CD1c-positive myeloid dendritic cell (primary cell): ENCODE data around the gene PFDN4.
"Not testable (repeated sequence)": the region's sequence is repeated elsewhere in the genome, so short reads cannot be mapped to it uniquely, and the experiment has no call there.

Source experiments
- DNase-seq: peaks from one replicate; pipeline ENCODE4 v3.0.0-alpha.2; 2016; ENCODE audit errors: extremely low spot score

Gene PFDN4

DNA sequence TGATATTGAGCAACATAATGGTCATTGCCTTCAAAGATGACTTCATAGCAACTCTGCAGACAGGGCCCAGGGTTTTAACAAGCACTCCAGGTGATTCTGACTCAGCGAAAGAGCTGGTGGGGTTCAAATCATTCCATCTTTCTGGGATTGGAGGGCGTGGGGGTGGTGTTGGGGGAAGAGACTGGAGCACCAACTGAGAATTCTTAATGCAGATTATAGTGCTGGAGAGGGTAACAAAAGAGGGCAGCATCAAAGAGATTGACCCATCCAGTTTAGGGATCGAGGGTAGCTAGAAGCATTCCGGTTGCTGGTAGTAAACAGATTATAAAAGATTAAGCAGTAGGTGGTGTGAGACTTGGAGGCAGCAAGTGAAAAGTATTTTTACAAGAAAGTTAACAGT lies 15.9 kb downstream of the PFDN4 start:
- no peak for DNase-seq

DNA sequence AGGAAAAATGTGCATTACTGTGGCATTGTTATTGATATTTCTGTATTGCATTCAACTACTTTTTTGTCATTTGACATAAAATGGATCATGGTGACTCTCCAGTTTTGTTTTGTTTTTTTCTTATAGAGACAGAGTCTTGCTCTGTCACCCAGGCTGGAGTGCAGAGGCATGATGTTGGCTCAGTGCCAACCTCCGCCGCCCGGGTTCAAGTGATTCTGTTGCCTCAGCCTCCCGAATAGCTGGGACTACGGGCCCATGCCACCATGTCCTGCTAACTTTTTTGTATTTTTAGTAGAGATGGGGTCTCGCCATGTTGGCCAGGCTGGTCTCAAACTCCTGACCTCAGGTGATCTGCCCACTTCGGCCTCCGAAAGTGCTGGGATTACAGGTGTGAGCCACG lies 16.8 kb downstream of the PFDN4 start:
- not testable (repeated sequence) for DNase-seq

DNA sequence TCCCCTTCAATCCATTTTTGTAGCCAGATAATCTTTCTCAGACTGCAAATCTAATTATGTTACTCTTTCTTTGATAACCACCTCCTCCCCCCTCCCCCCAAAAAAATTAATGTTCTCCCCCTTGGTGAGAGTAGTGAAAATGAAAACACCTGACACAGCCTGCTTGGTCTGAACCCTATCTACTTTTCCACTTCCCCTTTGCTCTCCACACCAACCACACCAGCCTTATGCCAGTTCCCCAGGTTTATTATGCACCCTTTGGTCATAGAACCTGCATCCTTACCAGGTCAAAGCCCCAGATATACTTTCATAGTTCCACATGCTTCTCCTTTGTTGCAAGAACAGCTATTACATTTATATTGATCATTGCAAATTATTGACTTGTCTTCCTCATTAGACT lies 19.4 kb downstream of the PFDN4 start:
- DNase-seq, result no peak

DNA sequence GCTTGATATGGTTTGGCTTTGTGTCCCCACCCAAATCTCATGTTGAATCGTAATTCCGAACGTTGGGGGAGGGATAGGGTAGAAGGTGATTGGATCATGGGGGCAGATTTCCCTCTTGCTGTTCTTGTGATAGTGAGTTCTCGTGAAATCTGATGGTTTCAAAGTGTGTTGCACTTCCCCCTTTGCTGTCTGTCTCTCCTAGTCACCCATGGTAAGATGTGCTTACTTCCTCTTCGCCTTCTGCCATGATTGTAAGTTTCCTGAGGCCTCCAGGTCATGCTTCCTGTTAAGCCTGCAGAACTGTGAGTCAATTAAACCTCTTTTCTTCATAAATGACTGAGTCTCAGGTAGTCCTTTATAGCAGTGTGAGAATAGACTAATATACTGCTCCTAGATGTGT lies 19.9 kb downstream of the PFDN4 start:
- DNase-seq, result peak; percentile 41

DNA sequence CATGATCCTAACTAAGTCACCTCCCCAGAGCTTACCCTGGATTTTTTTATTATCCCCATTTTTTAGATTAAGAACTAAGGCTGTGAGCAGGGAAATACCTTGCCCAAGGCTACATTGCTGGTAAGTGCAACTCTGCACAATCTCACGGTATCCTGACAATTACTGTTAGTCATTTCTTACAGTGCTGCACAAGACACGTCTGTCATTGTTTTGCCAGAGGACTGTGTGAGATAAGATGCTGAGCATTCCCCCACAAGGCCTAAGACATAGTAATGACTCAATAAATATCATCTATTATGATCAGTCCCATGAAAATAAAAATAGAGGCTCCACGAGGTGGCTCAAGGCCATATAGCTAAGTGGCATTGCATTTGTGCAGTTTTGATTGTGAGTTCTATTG lies 21.0 kb downstream of the PFDN4 start:
- DNase-seq, result no peak

DNA sequence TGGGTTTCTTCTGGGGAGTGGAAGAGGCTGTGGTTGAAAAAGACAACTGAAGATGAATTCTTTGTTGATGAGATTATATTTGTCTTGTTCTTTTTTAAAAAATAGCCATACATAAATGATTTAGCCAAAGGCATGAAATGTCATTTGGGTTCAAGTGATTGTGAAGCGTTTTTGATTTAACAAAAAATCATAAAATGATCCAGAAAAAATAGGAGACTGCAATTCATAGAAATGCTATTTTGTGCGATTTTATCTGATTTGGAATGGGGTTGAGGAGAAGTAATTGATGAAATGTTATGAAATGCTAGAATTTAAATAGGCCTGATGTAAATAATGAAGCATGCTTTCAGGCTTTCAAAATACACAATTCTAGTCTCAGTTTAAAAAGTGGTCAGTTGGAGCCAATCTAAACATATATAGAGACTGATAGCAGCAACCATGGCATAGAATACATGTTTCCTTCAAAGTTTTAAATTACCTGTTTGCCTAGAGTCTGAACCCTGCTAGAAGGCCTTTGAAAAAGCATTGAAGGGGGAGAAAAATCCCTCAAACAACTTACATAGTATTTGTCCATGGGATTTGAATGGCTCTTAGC lies 21.8 kb downstream of the PFDN4 start:
- no peak for DNase-seq

DNA sequence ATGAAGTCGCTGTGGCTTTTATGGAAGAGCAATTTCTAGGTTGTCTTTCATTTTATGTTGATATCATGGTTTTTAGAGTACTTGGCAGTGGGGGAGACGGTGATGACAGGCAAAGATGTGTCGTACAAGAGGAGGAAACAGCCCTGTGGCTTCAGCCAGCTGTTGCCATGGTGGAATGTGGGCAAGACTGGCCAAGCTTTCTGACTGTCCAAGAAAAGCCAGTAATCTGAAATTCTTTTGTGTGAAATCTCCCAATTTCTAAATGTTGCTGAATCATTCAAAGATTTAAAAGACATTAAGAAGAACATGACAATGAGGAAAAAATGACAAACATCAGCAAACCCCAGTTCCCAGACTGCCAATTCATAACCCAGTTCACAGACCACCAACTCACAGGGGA lies 23.1 kb downstream of the PFDN4 start:
- DNase-seq, result no peak

DNA sequence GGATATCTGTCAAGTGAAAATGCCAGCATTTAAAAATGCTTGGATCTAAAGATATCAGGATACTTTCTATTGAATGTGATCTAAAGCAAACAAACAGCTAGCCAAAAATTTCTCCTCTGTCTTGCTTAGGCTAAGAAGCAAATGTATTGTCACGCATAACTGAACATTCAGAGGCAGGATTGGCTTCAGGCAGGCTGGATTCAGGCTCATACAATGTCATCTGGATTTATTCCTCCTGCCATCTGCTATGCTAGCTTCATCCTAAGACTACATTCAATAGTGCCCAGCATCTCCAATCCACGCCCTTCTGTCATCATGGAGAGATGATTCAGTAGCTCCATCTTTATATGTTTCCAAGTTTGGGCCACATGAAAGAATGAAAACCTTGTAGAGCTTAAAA lies 27.1 kb downstream of the PFDN4 start:
- DNase-seq, result no peak

DNA sequence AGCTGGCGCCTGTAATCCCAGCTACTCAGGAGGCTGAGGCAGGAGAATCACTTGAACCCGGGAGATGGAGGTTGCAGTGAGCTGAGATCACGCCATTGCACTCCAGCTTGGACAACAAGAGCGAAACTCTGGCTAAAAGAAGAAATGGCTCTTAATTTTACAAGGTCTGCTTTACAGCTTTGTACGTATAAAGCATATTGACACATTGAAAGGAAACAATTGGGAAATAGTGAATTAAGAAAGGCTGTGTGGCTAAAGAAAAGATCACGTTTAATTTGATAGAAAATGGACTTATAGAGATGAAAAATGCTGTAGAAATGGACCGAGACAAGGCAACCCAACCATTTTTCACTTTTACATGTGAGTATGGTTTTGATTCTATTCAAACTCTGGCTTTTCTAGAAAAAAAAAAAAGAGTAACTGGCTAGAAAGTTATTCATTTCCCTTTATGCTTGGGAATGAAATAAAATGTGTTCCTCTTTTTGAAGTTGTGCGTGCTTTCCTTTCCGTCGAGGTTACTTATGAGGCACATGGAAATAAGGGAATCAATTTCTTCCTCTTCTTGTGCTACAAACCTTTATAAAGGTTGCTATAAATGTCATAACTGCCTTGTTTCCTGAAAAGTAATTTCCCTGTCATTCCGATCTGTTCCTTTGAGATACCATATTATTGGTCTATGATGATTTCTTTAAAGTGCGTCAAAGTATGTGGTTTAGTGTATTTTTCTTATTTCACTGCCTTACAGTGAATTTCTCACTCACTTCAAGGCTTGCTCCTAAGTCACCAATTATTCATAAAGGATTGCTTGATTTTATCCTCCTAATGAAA lies 29.4 kb downstream of the PFDN4 start:
- DNase-seq, result peak; percentile 46

DNA sequence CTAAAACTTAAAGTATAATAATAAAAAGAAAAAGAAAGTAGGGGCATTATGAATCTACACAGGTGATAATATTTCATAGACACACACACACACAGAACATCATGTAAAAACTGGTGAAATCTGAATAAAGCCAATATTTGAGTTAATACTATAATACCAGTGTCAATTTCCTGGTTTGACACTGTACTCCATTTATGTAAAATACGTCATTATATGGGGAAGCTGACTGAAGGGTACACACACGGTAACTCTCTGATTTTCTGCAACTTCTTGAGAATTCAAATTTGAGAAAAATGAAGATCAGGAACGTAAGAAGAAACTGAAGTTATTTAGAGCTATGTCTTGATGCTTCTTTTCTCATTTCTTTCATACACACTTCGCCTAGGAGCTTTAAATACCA lies 36.2 kb downstream of the PFDN4 start:
- DNase-seq, result no peak

DNA sequence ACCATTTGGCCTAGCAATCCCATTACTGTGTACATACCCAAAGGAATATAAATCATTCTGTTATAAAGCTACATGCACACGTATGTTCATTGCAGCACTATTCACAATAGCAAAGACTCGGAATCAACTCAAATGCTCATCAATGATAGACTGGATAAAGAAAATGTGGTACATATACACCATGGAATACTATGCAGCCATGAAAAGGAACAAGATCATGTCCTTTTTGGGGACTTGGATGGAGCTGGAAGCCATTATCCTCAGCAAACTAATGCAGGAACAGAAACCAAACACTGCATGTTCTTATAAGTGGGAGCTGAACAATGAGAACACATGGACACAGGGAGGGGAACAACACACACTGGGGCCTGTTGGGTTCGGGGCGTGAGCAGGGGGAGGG lies 40.8 kb downstream of the PFDN4 start:
- DNase-seq, result not testable (repeated sequence)

DNA sequence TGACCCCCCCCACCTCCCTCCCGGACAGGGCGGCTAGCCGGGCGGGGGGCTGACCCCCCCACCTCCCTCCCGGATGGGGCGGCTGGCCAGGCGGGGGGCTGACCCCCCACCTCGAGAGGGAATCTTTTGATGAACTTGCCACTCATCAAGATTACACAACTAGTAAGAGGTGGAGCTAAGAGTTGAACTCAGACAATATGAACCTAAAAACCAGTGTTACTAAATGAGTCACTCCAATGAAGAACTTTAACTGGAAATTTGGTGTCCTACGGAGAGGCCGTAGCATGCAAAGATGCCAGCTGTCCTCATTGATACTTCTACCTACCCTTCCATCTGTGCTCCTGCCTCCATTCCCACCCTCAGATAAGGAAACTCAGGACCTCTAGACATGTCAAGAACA lies 42.8 kb downstream of the PFDN4 start:
- DNase-seq, result no peak

DNA sequence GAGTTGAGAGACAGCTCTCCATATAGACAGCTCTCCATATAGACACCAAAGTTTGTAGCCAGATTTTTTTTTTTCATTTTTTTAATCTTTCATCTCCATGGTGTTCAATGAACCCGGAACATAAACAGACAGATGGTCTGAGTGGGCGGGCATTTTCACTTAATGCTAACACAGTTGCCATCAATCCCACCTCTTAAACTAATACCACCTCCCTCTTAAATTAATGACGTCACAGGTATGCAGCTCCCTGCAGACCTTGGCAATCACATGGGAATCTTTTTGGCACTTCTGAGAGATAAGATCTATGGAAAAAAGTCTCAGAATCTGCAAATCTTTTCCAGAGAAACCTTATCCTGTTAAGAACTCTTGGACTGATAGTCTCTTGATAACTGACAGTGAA lies 43.2 kb downstream of the PFDN4 start:
- no peak for DNase-seq

DNA sequence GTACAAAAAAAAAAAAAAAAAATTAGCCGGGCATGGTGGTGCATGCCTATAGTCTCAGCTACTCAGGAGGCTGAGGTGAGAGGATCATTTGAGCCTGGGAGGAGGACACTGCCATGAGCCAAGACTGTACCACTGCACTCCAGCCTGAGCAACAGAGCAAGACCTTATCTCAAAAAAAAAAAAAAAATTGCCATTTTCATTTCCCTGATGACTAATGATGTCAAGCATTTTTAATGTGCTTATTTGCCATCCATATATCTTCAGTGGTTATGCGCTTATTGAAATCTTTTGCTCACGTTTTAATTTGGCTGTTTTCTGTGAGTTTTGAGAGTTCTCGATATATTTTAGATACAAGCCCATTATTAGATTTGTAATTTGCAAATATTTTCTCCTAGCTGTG lies 46.7 kb downstream of the PFDN4 start:
- no peak for DNase-seq

DNA sequence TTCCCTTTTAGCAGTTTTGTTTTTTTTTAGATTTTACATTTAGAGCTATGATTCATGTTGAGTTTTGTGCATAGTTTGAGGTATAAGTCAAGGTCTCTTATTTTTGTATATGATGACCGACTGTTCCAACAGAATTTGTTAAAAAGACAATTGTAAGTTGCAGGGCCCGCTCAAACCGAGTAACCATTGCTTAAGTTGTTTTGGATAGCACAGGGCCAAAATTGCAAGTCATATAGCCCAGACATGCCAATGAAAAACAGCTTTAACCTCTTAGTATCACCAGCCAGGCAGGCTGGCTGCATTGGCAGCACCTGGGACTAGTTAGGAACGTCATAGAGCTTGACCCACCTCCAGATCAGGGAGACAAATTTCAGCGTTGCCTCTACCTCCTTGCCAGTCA lies 47.3 kb downstream of the PFDN4 start:
- DNase-seq, result no peak

DNA sequence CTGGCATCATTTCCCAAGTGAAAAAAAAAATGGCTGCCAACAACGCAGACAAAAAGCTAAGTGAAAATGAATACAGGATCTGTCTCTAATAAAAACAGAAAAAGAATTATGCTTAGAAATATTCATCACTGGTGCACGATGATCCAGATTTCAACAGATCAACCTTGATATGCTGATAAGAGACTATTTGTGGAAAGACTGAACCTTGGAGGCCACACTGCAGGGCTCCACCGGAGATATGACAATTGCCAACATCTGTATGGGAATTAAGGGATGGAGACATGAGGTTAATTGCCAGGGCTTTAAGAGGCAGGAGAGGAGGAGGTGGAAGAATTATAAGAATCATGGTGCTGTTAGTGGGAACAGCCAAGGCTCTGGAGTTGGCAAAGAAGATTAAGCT lies 48.3 kb downstream of the PFDN4 start:
- DNase-seq, result no peak

DNA sequence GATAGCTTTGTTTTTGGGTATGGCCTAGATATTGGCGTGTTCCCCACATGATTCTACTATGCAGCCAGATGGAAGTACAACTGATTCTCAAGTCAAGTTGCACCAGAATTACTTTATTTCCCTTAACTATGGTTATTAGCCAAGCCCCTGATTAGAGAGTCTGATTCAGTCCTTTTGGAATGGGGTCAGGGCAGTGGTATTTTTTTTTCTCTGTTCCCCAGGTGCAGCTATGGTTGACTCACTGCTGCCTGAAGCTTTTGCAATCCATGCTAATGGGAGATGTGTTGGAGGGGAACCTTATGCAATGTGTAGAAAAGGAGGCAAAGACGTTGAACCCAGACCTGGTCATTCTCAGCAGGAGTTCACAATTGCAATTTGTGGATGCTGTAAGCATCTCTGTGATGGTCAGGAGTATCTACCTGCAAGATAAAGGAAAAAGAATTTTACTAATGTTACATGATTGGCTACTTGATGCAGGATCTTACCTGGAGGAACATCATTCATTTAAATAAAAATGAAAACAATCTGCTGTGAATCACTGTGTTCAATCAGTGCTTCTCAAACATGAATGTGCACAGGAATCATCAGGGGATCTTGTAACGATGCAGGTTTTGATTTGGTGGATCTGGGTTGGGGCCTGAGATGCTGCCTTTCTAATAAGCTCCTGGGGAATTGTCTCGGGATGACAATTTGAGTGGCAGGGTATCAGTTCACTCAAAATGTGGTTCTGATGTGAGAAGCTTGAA lies 49.4 kb downstream of the PFDN4 start:
- DNase-seq, result no peak

DNA sequence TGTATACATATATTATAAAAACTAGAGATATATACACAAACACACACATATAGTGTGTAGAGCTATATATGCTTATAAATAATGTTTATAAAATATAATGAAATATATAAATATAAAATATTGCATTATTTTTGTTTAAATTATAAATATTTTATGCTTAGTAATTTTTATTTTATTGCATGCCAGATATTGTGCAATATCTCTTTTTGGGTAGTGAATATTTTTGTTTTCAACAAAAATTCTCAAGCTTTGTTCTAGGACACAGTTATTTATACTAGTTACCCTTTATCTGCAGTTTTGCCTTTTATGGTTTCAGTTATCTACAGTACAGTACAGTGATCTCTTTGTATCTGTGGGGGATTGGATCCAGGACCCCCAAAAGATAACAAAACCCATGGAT lies 52.2 kb downstream of the PFDN4 start:
- DNase-seq, result no peak

DNA sequence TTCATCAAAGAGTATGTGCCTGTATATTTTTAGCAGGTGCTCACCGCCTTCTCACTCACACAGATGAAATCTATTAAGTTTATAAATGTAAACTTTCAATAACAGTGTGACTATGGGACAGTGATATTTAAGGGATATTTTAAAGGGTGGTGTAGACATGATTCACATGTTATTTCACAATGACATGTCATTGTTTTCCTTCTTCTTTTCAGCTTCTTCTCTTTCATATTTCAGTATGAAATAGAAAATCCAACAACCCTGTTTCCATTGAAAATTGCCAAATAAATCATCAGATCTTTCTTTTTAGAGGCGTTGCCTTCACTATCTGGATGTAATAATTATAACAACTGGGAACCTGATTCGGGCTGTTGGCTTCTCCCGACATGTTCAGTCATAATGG lies 54.8 kb downstream of the PFDN4 start:
- DNase-seq, result no peak

DNA sequence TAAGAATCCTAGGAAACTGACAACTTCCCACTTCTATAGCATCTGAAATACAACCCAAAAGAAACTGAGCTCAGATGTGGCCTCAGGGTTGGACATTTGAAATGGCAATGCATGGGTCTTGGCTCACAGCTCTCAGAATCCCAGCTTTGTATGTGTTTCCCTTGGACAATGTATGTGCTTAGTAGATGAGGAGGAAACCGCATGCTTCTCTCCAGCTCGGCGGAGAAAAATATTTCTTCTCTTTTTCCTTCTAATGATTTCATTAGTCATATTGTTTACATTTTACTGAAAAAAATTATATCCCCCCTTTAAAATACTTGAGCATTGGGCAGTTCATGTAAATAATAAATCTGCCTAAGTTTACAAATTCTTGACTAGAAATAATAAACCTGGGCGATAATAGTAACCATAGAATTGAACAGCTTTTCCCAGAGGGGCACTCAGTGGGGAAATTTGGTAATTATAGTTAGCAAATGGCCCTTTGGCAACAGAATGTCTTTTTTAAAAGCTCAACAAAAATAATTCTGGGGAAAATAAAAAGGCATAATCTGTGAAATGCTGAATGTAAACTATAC lies 55.3 kb downstream of the PFDN4 start:
- DNase-seq, result no peak

DNA sequence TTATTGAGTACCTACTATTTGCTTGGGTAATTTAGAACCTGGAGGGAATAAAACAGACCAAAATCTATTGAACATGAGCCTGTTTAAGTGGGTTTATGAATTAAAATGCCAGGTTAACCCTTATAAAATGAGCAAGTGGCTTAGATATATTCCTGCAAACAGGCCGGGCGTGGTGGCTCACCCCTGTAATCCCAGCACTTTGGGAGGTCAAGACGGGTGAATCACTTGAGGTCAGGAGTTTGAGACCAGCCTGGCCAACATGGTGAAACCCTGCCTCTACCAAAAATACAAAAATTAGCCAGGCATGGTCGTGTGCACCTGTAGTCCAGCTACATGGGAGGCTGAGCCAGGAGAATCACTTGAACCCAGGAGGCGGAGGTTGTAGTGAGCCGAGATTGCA lies 57.9 kb downstream of the PFDN4 start:
- DNase-seq, result not testable (repeated sequence)

DNA sequence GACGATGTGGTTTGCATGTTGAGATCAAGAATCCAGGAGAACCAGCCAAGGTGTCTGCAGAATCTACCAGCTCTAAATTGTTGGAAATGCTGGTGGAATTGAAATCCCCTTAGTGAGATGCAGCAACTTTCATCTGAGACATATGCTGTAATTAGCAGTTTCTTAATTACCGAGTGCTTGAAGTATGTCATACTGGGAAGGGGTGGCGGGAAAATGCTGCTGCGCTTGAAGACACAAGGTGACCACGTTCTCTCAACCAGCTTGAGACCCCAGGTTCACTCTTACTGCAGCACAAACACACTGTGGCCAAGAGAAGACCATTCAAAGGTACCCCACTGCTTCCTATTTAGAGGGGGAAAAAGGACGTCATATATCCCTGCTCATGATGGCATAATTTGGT lies 59.0 kb downstream of the PFDN4 start:
- no peak for DNase-seq
